GM19193 (cell line): ENCODE measurements around the gene NSF.

Experiments used
- POLR2A ChIP-seq: IDR thresholded peaks from 4 replicates; pipeline ENCODE4 v1.6.1; 2011; ENCODE audit not compliant: insufficient read depth, insufficient read length; ENCODE audit errors: extremely low read depth

The NSF gene

GRCh38 chr17:46764709-46765401 is 174.4 kb downstream of the NSF start:
- TF ChIP-seq POLR2A = no peak

- no peak for TF ChIP-seq POLR2A
These were observed 175.0 kb downstream of the NSF start for GRCh38 chr17:46765453-46765852.

- TF ChIP-seq POLR2A = no peak
These were observed 176.3 kb downstream of the NSF start for GRCh38 chr17:46766493-46767491.

GRCh38 chr17:46768540-46768870 is 178.0 kb downstream of the NSF start:
- no peak for TF ChIP-seq POLR2A

GRCh38 chr17:46769531-46770438 is 179.3 kb downstream of the NSF start:
- no peak for TF ChIP-seq POLR2A

GRCh38 chr17:46770439-46770817 is 180.0 kb downstream of the NSF start:
- TF ChIP-seq POLR2A = no peak

GRCh38 chr17:46770818-46771560 is 180.5 kb downstream of the NSF start:
- no peak for TF ChIP-seq POLR2A

DNA sequence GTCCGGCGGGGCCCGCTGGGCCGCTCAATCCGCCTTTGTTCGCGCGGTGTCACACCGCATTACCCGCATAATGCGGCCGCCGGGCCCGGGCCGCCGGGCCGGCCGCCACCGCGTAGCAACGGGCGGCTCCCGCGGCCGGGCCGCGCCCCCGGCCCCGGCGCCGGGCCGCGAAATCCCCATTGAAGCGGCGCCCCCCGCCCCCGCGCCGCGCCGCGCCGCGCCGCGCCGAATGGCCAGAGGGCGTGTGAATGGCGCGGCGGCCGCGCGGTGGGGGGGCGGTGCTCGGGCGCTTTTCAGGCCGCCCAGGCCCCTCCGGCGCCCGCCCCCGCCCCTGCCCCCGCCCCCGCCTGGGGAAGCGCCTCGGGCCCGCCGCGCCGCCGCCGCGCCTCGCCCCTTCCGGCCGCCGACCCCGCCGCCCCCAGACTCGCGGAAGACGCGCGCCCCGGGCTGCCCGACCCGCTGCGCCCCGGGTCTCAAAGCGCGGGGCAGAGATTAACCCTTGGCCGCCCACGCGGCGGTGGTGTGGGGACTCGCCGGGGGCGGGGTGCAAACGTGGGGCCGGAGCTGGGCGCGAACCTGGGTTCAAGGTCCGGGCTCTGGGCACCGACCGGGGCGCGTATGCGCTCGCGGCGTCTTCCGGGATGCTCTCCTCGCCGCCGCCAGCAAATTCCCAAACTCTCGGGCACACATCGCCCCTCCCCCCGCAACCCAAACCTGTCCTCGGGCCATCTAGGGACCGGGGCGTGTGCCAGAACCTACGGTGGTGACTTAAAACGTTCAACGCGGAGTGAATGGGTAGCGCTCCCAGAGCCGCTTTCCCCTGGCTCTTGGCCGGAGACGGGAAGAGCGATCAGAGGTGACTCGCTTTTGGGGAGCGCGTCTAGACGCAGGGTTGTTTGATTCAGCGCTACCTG is 181.3 kb downstream of the NSF start:
- TF ChIP-seq POLR2A = no peak

DNA sequence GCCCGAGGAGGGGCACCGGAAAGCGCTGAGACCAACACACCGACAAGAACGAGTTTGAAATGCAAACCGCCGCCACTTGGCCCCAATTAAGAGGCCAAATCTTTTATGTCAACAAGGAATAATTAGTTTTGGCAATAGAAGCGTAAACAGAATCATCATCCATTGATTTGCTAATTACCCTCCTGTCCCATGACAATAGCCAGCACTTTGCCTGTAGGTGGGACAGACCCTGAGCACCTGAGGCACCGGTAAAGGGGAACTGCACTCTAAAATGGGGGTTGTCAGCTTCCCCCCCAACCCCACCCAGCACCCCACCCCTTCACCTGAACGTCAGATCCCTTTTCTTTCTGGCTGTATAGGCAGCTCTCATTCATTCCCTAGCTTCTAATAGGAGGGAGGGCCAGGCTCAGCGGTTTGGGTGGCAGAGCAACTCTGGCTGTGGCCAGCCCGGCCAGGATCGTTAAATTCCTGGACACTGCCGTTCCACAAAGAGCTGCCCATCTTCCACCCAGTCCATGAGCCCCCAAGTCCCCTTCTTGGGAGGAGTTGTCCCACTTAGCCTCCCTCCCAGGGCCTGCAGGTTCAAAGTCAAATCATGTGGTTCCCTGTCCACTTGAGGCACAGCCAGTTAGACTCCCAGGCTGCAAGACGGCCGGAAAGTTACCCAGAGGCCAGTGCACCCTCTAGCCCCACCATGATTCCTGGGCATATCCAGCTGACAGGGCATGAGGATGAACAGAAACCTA is 182.2 kb downstream of the NSF start:
- no peak for TF ChIP-seq POLR2A

GRCh38 chr17:46773221-46773605 is 182.7 kb downstream of the NSF start:
- TF ChIP-seq POLR2A = no peak

DNA sequence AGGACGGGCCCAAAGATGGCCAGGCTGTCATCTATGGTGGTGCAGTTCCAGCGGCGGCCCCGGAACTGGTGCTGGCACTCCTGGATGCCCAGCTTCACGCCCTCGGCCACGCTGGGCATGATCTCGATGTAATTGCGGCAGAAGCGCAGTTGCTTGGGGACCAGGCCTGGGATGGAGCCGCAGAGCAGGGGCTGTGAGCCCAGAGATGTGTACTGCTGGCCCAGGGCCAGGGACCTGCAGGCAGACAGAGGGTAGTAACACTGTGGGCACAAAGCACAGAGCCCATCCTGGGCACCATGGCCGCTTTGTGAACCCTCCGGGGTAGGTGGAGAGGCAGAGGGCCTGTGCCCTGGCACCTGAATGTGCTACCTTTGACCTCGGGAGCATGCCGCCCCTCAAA is 183.2 kb downstream of the NSF start:
- TF ChIP-seq POLR2A = no peak

DNA sequence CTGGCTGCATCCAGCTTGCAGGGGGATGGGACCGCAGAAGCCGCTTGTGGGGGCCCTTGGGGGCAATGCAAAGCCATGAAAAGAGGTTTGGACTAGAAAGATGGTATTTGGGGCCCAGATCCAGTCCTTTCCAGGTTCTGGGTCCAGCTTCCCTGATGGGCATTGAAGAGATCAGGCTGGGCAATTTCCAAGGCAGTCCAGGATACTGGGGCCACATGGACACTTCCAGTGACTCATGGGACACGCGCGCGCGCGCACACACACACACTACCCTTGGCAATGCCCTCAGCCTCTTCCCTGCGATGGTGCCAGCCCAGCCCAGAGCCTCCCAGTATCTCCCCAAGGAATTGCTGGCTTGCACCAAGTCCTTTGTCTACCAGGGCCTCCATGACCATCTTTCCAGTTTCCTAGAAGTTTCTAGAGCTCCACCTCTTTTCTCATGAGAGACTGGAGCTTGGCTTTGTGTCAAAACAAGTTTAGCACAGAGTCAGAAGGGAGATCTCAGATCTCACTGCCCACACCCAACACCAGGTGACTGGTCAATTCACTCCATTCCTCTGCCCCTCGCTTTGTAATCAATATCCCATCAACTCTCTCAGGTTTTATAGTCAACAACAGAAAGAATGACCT is 183.8 kb downstream of the NSF start:
- TF ChIP-seq POLR2A = no peak
